GM21390 (cell line): Measurements from ENCODE around the gene MLIP.

Experiments used
- ATAC-seq: cut with Tn5 transposase; IDR thresholded peaks from one replicate; pipeline ENCODE4 v1.9.1; 2021; ENCODE audit not compliant: unreplicated experiment

The MLIP gene

GRCh38 chr6:54094786-54095185 is 16.5 kb upstream of the MLIP start:
- no peak for ATAC-seq

GRCh38 chr6:54095723-54096122 is 15.5 kb upstream of the MLIP start:
- ATAC-seq: no peak

- no peak for ATAC-seq
These were observed 14.4 kb upstream of the MLIP start for GRCh38 chr6:54096811-54097210.

GRCh38 chr6:54097753-54098152 is 13.5 kb upstream of the MLIP start:
- ATAC-seq: no peak

- ATAC-seq: no peak
These were observed 12.7 kb upstream of the MLIP start for GRCh38 chr6:54098450-54099044.

- ATAC-seq: no peak
These were observed 12.0 kb upstream of the MLIP start for GRCh38 chr6:54099225-54099624.

GRCh38 chr6:54100411-54101006 is 10.7 kb upstream of the MLIP start:
- ATAC-seq: peak; percentile 62

DNA sequence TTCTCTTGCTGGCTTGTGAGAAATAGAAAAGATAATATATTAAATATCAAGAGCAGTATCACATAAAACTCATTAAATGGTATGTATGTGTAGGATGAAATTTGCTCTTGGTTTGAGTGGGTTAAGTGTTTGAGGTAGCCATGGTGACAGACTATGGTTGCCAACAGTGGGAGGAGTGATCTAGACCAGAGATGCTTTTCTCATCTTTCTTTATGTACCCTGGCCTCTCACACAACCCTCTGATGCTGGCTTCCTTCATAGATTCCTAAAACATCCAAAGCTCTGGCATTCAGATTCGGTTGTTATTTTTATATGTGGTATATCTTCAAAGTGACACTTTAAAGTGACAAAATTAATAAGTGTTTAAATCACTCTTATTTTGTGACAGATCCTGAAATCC is 9.0 kb upstream of the MLIP start:
- no peak for ATAC-seq

GRCh38 chr6:54103497-54103896 is 7.7 kb upstream of the MLIP start:
- ATAC-seq: no peak

DNA sequence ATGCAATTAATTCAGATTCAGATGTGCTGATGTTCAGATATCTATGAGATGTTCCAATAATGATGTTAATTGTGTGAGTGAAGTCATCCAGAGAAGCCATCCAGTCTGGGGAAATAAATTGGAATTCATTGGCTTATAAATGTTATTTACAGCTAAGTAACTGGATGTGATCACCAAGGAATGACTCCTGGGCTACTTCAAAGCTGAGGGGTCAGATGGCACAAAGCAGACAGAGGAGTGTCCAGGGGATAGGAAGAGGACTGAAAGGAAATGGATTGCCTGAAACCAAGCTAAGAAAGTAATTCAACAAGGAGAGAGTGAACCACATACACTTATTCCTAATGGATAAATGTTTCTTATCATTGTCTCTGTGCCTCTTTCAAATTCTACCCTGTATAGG is 4.5 kb upstream of the MLIP start:
- ATAC-seq: no peak

DNA sequence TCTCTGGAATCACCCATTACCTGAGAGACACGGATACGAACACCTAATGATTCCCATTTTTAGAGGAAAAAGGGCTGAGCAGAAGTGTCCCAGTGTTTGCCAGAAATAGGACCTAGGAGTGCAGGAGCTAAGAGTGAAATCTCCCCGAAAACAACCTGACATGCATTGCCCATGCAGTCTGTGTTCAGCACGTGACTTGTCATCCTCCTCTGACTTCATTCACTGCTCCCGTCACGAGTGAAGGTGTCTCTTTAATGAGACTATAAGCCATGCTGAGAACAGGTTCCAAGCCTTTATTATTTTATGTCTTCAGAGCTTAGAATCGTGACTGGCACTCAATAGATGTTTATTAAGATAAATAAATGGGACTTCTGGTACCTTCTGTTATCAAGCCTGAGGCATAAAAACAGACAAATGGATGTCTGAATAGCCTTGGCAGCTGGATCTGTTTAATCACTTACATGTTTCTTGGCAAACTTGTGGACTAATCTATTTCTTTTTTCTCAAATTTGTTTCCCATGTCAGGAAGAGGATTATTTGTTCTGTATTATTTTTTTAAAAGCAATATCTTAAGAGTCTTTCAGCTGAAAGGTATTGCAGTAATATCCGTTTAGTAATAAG is 3.7 kb upstream of the MLIP start:
- ATAC-seq: no peak

DNA sequence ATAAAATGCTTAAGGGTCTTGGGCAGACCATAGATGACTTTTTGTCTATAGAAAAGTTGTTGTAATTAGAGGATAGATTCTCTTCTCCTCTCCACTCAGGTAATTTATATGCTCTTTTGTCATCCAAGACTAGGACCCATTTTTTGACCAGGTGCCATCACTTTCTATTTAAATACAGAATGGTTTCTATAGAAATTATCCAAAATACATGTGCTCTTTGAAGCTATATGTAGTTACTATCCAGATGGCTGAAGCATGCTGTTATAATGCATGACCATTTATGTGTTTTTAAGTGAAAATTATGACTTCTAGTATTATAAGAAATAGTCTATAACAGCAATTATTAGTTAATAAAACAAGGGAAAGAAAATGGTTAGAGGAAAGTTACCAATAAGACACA is 3.0 kb upstream of the MLIP start:
- ATAC-seq: no peak

GRCh38 chr6:54109586-54109985 is 1.7 kb upstream of the MLIP start:
- ATAC-seq: no peak

GRCh38 chr6:54112151-54112650 is 958 bp downstream of the MLIP start:
- ATAC-seq: no peak

GRCh38 chr6:54114991-54115390 is 3.7 kb downstream of the MLIP start:
- no peak for ATAC-seq

DNA sequence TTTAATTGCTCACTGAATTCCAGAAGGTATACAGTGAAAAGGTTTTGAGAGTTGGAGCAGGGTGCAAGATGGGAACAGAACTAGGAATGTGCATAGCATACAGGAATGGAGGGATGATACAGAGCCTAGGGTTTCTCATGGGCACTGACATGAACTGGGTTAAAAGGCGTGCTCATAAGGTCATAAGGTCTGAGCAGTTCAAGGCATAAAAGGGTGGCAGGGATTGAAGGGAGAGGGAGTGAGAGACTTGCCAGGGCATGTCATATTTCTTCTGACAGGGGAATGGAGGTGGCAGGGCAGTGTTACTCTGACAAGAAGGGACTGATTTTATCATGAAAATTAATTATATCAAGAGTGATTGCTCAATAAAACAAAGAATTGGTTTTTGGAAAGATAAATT is 4.7 kb downstream of the MLIP start:
- ATAC-seq: no peak

DNA sequence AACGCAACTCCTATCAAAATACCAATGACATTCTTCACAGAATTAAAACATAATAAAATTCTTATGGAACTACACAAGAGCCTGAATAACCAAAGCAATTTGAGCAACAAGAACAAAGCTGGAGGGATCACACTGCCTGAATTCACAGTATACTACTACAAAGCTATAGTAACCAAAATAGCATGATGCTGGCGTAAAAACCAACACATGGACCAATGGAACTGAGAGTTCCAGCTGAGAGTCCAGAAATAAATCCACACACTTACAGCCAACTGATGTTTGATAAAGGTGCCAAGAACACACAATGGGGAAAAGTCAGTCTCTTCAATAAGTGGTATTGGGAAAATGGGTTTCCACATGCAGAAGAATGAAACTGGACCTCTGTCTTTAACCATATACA is 6.9 kb downstream of the MLIP start:
- no peak for ATAC-seq

DNA sequence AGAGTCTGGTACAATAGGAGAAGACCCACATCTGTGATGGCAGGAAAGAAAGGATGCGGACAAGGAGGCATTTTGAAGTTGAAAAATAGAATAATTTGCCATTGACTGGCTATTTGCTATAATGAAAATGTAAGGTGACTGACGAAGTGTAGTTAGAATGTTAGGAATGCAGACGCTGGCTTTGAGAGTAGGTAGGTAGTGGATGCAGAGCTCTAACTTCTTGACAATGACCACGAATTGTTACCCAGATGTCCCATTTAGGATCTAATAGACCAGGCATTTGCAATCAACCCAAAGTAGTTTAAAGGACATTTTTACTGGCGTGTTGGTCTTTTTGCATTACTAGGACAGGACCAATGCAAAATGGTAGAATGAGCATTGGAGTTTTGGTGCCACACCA is 14.2 kb downstream of the MLIP start:
- ATAC-seq: no peak

DNA sequence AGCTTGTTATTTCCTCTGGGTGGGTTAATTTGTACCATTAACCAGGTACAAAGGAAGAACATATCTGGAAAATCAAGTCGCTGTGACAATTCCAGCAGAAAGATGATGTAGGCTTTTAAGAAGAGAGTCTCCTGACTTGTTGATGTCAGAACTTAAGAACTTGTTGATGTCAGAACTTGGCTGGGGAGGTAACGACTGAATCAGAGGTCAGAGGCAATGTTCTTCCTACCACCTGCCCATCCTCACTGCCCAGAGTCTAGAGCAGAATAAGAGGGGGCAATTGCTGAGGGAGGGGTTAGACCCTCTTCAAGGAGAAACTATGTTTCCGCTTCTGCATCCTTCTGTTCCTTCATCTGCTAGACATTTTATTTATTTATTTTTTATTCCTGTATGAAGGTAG is 18.9 kb downstream of the MLIP start:
- no peak for ATAC-seq

DNA sequence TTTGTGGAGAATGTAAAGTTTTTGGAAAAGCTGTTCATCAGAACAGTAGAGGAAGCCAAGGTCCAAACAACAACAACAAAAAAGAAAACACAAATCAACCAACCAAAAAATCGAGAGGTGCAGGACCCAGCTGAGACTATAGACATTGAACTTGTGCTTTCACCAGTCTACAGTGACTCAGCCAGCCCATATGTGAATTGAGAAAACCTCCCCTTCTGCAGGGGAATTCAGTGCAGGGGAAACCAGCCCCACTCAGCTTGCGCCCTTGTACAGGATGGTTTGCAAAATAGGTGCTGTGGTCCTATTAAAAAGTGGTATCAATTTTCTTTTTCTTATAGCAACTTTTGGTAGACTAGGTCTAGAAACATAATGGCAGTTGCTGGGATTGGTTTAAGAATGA is 21.3 kb downstream of the MLIP start:
- no peak for ATAC-seq

DNA sequence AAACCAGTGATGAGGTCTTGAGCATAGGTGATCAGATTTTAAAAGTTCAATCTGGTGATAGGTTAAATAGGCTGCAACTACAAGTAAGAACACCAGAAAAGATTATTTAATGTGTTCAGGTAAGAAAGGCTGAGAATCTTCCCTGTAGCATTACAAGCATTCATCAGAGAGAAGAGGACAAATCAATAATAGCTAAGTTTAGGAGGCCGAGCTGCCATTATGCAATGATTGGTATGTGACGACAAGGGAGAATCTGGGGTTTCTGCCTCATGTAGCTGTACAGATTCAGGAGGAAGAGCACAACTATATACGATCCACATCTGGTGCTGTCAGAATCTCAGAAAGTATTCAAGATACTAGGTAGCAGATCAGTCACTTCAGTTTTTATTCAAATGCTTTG is 21.9 kb downstream of the MLIP start:
- no peak for ATAC-seq

DNA sequence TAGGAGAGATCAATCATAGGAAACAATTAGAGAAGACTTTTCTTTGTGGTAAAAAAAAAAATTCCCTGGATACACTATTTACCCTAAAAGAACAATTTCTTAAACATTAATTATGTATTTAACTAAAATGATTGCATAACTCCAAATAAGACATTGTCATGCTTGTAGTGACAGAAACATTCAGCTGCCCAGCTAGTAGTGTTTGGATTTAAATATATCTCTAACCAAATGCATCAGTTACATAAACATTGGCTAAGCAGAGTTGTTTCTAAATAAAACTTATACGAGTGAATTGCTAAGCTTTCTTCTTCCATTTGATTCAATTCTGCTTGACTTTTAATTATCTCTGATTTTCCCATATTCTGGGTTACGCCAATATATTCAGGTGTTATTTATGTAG is 23.7 kb downstream of the MLIP start:
- no peak for ATAC-seq
